ENCODE measurements around the gene SNRNP25.
A peak's percentile ranks its signal among the peaks of the same experiment; 100 is the strongest.
"Not testable (repeated sequence)": the region's sequence is repeated elsewhere in the genome, so short reads cannot be mapped to it uniquely, and the experiment has no call there.

The SNRNP25 gene

DNA sequence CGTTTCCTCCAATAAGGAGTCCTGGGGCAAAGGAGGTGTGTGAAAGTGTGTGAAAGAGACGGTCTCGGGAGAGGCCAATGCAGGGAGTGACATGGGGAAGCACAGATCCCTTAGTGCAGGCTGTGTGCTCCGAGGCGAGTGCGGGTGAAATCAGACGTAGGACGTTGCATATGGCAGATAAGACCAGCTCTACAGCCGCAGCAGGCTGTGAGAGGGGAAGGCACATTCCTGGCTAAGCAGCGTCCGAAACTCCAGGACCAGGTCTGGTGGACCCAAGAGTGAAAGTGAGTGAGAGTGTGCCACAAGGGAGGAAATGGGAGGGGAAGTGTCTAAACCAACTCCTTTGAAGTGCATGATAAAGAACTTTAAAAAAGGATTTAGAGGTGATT is 11.6 kb upstream of the SNRNP25 start:
- Histone ChIP-seq H3K36me3 (ENCODE audit: control insufficient read depth, insufficient read depth, low read length) (peaks cover 15% of the 10 kb centered on the region), H3K27me3 (replicated peaks; ENCODE audit: control insufficient read depth, insufficient read depth, low read length, poor library complexity, severe bottlenecking) (no peaks in the 10 kb centered on the region), H3K27ac (ENCODE audit: insufficient read depth, low read length, poor library complexity, severe bottlenecking) (no peak overlapping the region)

GRCh38 chr16:42691-43090 is 10.9 kb upstream of the SNRNP25 start:
- H3K27me3 ChIP-seq (replicated peaks; ENCODE audit: control insufficient read depth, insufficient read depth, low read length, poor library complexity, severe bottlenecking): no peaks in the 10 kb centered on the region
- peaks cover 13% of the 10 kb centered on the region for H3K4me1 ChIP-seq (ENCODE audit: control insufficient read depth, insufficient read depth, low read length, poor library complexity, severe bottlenecking)
- no peak overlapping the region for H3K27ac ChIP-seq (ENCODE audit: insufficient read depth, low read length, poor library complexity, severe bottlenecking)
- H3K9me3 ChIP-seq (ENCODE audit: control insufficient read depth, low read length): no peaks in the 10 kb centered on the region
- H3K4me3 ChIP-seq (ENCODE audit: insufficient read depth, low read depth, low read length, poor library complexity, severe bottlenecking): no peak overlapping the region
- no peak for DNase-seq
- H3K36me3 ChIP-seq (ENCODE audit: control insufficient read depth, insufficient read depth, low read length): peaks cover 12% of the 10 kb centered on the region

More for the DNA sequence above, 11.6 kb upstream of the SNRNP25 start:
- Histone ChIP-seq H3K4me3 (ENCODE audit: insufficient read depth, low read depth, low read length, poor library complexity, severe bottlenecking) (no peak overlapping the region), H3K9me3 (ENCODE audit: control insufficient read depth, low read length) (no peaks in the 10 kb centered on the region), H3K4me1 (ENCODE audit: control insufficient read depth, insufficient read depth, low read length, poor library complexity, severe bottlenecking) (peaks cover 13% of the 10 kb centered on the region)
- DNase-seq: no peak

DNA sequence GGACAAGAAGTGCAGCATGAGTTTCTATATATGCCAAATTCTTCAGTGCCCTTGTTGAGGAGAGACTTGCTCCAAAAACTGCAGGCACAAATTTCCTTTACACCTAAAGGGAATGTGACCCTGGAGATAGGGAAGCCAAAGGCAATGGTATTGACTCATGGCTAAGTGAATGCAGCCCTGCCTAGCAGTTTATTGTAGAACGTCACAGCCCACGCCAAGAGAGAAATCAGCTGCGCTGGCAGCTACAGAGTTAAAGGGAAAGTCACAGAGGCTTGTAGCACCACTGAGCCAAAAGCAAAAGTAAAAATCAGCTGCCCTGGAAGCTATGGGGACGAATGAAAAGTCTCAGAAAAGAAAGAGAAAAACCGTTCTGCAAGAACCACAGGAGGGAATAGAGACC is 10.3 kb upstream of the SNRNP25 start:
- Histone ChIP-seq H3K36me3 (ENCODE audit: control insufficient read depth, insufficient read depth, low read length) (peaks cover 15% of the 10 kb centered on the region), H3K27ac (ENCODE audit: insufficient read depth, low read length, poor library complexity, severe bottlenecking) (no peak overlapping the region), H3K4me3 (ENCODE audit: insufficient read depth, low read depth, low read length, poor library complexity, severe bottlenecking) (no peak overlapping the region), H3K4me1 (ENCODE audit: control insufficient read depth, insufficient read depth, low read length, poor library complexity, severe bottlenecking) (peaks cover 12% of the 10 kb centered on the region), H3K27me3 (replicated peaks; ENCODE audit: control insufficient read depth, insufficient read depth, low read length, poor library complexity, severe bottlenecking) (no peaks in the 10 kb centered on the region), H3K9me3 (ENCODE audit: control insufficient read depth, low read length) (no peaks in the 10 kb centered on the region)
- no peak for DNase-seq

DNA sequence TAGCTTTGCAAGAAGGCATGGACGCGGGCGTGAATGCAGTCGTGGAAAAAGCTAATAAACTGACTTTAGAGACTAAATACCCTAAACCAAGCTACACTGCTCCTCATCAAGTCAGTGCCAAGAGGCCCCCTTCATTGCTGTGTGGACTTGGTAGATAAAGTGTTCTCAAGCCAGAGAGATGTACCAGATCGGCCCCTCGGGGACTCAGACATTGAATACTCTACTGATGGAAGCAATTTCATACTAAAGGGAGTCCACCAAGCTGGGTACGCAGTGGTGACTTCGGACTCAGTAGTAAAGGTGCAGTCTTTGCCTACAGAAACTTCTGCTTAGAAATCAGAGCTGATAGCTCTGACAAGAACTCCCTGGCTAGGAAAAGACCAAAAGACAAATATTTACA is 9.0 kb upstream of the SNRNP25 start:
- no peaks in the 10 kb centered on the region for H3K4me1 ChIP-seq (ENCODE audit: control insufficient read depth, insufficient read depth, low read length, poor library complexity, severe bottlenecking)
- DNase-seq: no peak
- H3K9me3 ChIP-seq (ENCODE audit: control insufficient read depth, low read length): no peaks in the 10 kb centered on the region
- no peak overlapping the region for H3K4me3 ChIP-seq (ENCODE audit: insufficient read depth, low read depth, low read length, poor library complexity, severe bottlenecking)
- no peaks in the 10 kb centered on the region for H3K27me3 ChIP-seq (replicated peaks; ENCODE audit: control insufficient read depth, insufficient read depth, low read length, poor library complexity, severe bottlenecking)
- no peak overlapping the region for H3K27ac ChIP-seq (ENCODE audit: insufficient read depth, low read length, poor library complexity, severe bottlenecking)
- peaks cover 16% of the 10 kb centered on the region for H3K36me3 ChIP-seq (ENCODE audit: control insufficient read depth, insufficient read depth, low read length)

DNA sequence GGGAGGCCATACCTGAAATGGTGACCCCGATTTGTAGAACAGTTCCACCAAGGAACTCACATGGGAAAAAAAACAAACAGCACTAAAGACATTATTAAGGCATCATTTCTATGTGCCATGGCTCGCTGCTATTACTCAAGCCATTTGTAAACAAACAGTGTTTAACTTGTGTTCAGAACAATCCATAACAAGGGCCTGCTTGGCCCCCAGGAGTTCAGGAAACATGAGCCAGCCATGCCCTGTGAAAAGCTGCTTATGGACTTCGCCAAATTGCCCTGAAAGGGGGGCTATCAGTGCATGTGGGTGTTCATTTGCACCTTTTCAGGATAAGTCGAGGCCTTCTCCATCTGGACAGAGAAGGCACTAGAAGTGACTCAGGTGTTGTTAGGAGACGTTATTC is 8.2 kb upstream of the SNRNP25 start:
- H3K4me1 ChIP-seq (ENCODE audit: control insufficient read depth, insufficient read depth, low read length, poor library complexity, severe bottlenecking): no peaks in the 10 kb centered on the region
- H3K27me3 ChIP-seq (replicated peaks; ENCODE audit: control insufficient read depth, insufficient read depth, low read length, poor library complexity, severe bottlenecking): no peaks in the 10 kb centered on the region
- H3K4me3 ChIP-seq (ENCODE audit: insufficient read depth, low read depth, low read length, poor library complexity, severe bottlenecking): no peak overlapping the region
- peaks cover 17% of the 10 kb centered on the region for H3K36me3 ChIP-seq (ENCODE audit: control insufficient read depth, insufficient read depth, low read length)
- no peak for DNase-seq
- no peaks in the 10 kb centered on the region for H3K9me3 ChIP-seq (ENCODE audit: control insufficient read depth, low read length)
- H3K27ac ChIP-seq (ENCODE audit: insufficient read depth, low read length, poor library complexity, severe bottlenecking): no peak overlapping the region

DNA sequence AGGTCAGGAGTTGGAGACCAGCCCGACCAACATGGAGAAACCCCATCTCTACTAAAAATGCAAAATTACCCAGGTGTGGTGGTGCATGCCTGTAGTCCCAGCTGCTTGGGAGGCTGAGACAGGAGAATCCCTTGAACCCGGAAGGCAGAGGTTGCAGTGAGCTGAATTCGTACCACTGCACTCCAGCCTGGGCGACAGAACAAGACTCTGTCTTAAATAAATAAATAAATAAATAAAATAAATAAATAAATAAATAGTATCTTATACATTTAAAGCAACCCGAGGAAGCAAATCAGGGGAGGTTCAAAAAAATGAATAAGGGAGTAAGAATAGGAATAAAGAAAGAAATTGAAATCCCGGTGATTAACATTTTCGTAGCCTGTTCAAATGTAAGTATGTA is 7.1 kb upstream of the SNRNP25 start:
- not testable (repeated sequence) for H3K4me3 ChIP-seq (ENCODE audit: insufficient read depth, low read depth, low read length, poor library complexity, severe bottlenecking); H3K27ac ChIP-seq (ENCODE audit: insufficient read depth, low read length, poor library complexity, severe bottlenecking); DNase-seq; H3K27me3 ChIP-seq (replicated peaks; ENCODE audit: control insufficient read depth, insufficient read depth, low read length, poor library complexity, severe bottlenecking); H3K4me1 ChIP-seq (ENCODE audit: control insufficient read depth, insufficient read depth, low read length, poor library complexity, severe bottlenecking); H3K9me3 ChIP-seq (ENCODE audit: control insufficient read depth, low read length)
- peaks cover 26% of the 10 kb centered on the region for H3K36me3 ChIP-seq (ENCODE audit: control insufficient read depth, insufficient read depth, low read length)

- no peak for DNase-seq
- Histone ChIP-seq H3K27ac (ENCODE audit: insufficient read depth, low read length, poor library complexity, severe bottlenecking) (no peak overlapping the region), H3K9me3 (ENCODE audit: control insufficient read depth, low read length) (no peaks in the 10 kb centered on the region), H3K36me3 (ENCODE audit: control insufficient read depth, insufficient read depth, low read length) (peaks cover 26% of the 10 kb centered on the region), H3K27me3 (replicated peaks; ENCODE audit: control insufficient read depth, insufficient read depth, low read length, poor library complexity, severe bottlenecking) (no peaks in the 10 kb centered on the region), H3K4me3 (ENCODE audit: insufficient read depth, low read depth, low read length, poor library complexity, severe bottlenecking) (no peak overlapping the region), H3K4me1 (ENCODE audit: control insufficient read depth, insufficient read depth, low read length, poor library complexity, severe bottlenecking) (no peaks in the 10 kb centered on the region)
These were observed 6.4 kb upstream of the SNRNP25 start for GRCh38 chr16:47234-47633.

GRCh38 chr16:50769-51591 is 2.6 kb upstream of the SNRNP25 start:
- DNase-seq: no peak
- peaks cover 8% of the 10 kb centered on the region for H3K4me1 ChIP-seq (ENCODE audit: control insufficient read depth, insufficient read depth, low read length, poor library complexity, severe bottlenecking)
- no peak overlapping the region for H3K27ac ChIP-seq (ENCODE audit: insufficient read depth, low read length, poor library complexity, severe bottlenecking)
- H3K9me3 ChIP-seq (ENCODE audit: control insufficient read depth, low read length): no peaks in the 10 kb centered on the region
- H3K27me3 ChIP-seq (replicated peaks; ENCODE audit: control insufficient read depth, insufficient read depth, low read length, poor library complexity, severe bottlenecking): no peaks in the 10 kb centered on the region
- no peak overlapping the region for H3K4me3 ChIP-seq (ENCODE audit: insufficient read depth, low read depth, low read length, poor library complexity, severe bottlenecking)
- peaks cover 14% of the 10 kb centered on the region for H3K36me3 ChIP-seq (ENCODE audit: control insufficient read depth, insufficient read depth, low read length)

- peaks cover 8% of the 10 kb centered on the region for H3K4me1 ChIP-seq (ENCODE audit: control insufficient read depth, insufficient read depth, low read length, poor library complexity, severe bottlenecking)
- peaks cover 10% of the 10 kb centered on the region for H3K36me3 ChIP-seq (ENCODE audit: control insufficient read depth, insufficient read depth, low read length)
- no peak for DNase-seq
- peak overlapping the region; percentile 65 for H3K4me3 ChIP-seq (ENCODE audit: insufficient read depth, low read depth, low read length, poor library complexity, severe bottlenecking)
- peak overlapping the region; percentile 52 for H3K27ac ChIP-seq (ENCODE audit: insufficient read depth, low read length, poor library complexity, severe bottlenecking)
- H3K9me3 ChIP-seq (ENCODE audit: control insufficient read depth, low read length): no peaks in the 10 kb centered on the region
- no peaks in the 10 kb centered on the region for H3K27me3 ChIP-seq (replicated peaks; ENCODE audit: control insufficient read depth, insufficient read depth, low read length, poor library complexity, severe bottlenecking)
These were observed 581 bp downstream of the SNRNP25 start for GRCh38 chr16:54237-54581.

DNA sequence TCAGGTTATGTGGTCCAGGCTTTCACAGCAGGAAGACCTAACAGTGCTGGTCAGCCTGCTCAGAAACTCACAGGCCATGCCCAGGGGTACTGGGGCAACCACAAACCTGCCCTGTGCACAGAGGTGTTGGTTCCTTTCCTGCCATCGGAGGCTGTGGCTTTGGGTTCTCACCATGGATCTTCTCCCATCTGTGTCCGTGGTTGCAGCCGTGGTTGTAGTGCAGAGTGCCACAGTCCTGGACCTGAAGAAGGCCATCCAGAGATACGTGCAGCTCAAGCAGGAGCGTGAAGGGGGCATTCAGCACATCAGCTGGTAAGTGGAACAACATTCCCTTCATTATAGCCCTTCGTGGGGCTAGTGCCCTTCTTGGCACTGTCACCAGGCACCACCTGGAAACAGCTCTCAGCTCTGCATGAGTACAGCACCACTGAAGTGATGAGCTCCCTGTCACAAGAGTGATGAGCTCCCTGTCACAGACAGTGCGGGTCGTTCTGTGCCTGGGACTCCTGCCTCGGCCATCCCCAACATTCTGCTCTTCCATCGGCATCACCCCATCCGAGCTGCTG is 2.0 kb downstream of the SNRNP25 start:
- peaks cover 7% of the 10 kb centered on the region for H3K36me3 ChIP-seq (ENCODE audit: control insufficient read depth, insufficient read depth, low read length)

More for the DNA sequence above, 2.0 kb downstream of the SNRNP25 start:
- Histone ChIP-seq H3K27me3 (replicated peaks; ENCODE audit: control insufficient read depth, insufficient read depth, low read length, poor library complexity, severe bottlenecking) (no peaks in the 10 kb centered on the region), H3K27ac (ENCODE audit: insufficient read depth, low read length, poor library complexity, severe bottlenecking) (no peak overlapping the region), H3K4me1 (ENCODE audit: control insufficient read depth, insufficient read depth, low read length, poor library complexity, severe bottlenecking) (peaks cover 8% of the 10 kb centered on the region), H3K4me3 (ENCODE audit: insufficient read depth, low read depth, low read length, poor library complexity, severe bottlenecking) (no peak overlapping the region), H3K9me3 (ENCODE audit: control insufficient read depth, low read length) (no peaks in the 10 kb centered on the region)
- DNase-seq: no peak

Measured in effector memory CD4-positive, alpha-beta T cell (primary cell).